Natural killer cell (primary cell): Measurements from ENCODE around the gene RNF182. TPM values are rescaled to one million over a fixed set of nuclear protein-coding genes. Genes with fewer than 3 reads are reported as not detected.

Source experiments
- ATAC-seq, 3 donors: fragments of 150-1000 bp in 2 of 3; fragments of 200-7000 bp in 1 of 3; cut with Tn5 transposase; 1 replicate in 1 of 3; 2 replicates in 2 of 3; pipeline ENCODE4 v1.10.0; 2021; ENCODE audit warnings: mild to moderate bottlenecking in 2 of 3, moderate library complexity in 2 of 3
- DNase-seq, 2 donors: peaks; one replicate each; pipeline versions ENCODE4 v3.0.0 to v3.0.0-alpha.2; 2013 to 2021; ENCODE audit warnings: mixed read lengths in 1 of 2
- H3K27ac ChIP-seq: one replicate; pipeline ENCODE4 v1.5.1; 2013; ENCODE audit warnings: mild to moderate bottlenecking, low read length
- H3K27me3 ChIP-seq: one replicate; pipeline ENCODE4 v1.6.1; 2013; ENCODE audit warnings: low read length; ENCODE audit not compliant: control insufficient read depth, insufficient read depth
- H3K36me3 ChIP-seq: one replicate; pipeline ENCODE4 v1.6.1; 2013; ENCODE audit warnings: low read length; ENCODE audit not compliant: control insufficient read depth, insufficient read depth
- H3K4me1 ChIP-seq: one replicate; pipeline ENCODE4 v1.6.1; 2013; ENCODE audit warnings: low read length; ENCODE audit not compliant: control insufficient read depth, insufficient read depth
- H3K4me3 ChIP-seq: one replicate; pipeline ENCODE4 v1.5.1; 2013; ENCODE audit warnings: low read length
- H3K9me3 ChIP-seq: one replicate; pipeline ENCODE4 v1.6.1; 2013; ENCODE audit warnings: low read length; ENCODE audit not compliant: control insufficient read depth, insufficient read depth
- H3K27ac Mint-ChIP-seq, 2 donors: one replicate each; pipeline ENCODE4 v1.8.0; 2022; ENCODE audit warnings: mild to moderate bottlenecking in 2 of 2, mixed read lengths in 2 of 2, moderate library complexity in 1 of 2
- H3K27me3 Mint-ChIP-seq, 2 donors: one replicate each; pipeline ENCODE4 v1.8.0; 2022; ENCODE audit warnings: low read depth in 2 of 2, mixed read lengths in 2 of 2
- H3K36me3 Mint-ChIP-seq: one replicate; pipeline ENCODE4 v1.8.0; 2022; ENCODE audit warnings: mixed read lengths
- H3K4me1 Mint-ChIP-seq, 2 donors: one replicate each; pipeline ENCODE4 v1.8.0; 2022; ENCODE audit warnings: mixed read lengths in 2 of 2
- H3K4me3 Mint-ChIP-seq: one replicate; pipeline ENCODE4 v1.8.0; 2022; ENCODE audit warnings: mild to moderate bottlenecking, moderate library complexity, mixed read lengths
- H3K9me3 Mint-ChIP-seq, 2 donors: one replicate each; pipeline ENCODE4 v1.8.0; 2022; ENCODE audit warnings: mixed read lengths in 2 of 2
- CTCF ChIP-seq: fragments of 200-600 bp; IDR thresholded peaks from one replicate; pipeline ENCODE4 v1.8.0; 2022; ENCODE audit warnings: antibody characterized with exemption
- WGBS: methylation state at CpG from one replicate; pipeline ENCODE4 v1.1.7; 2013; ENCODE audit warnings: missing lambda C conversion rate; ENCODE audit not compliant: insufficient coverage; 5-methylcytosine and 5-hydroxymethylcytosine counted together
- intact Hi-C: fragments of 100-400 bp; cut with micrococcal nuclease; formaldehyde crosslinking; loops from one replicate; pipeline ENCODE4 v1.14.2; 2022
- total RNA-seq, 4 donors: library from RNA; stranded (reverse); fragments of 120-200 nt in 1 of 4; gene quantifications; one replicate each; pipeline versions ENCODE4 v1.2.3 to v1.2.4, GENCODE V29; 2013 to 2022

Gene RNF182
- total RNA-seq, 3 donors from 2014 or later (not counting 1 experiment from before 2014, with no cell fraction given) = not detected

GRCh38 chr6:14001329-14002012, 76.7 kb downstream of the RNF182 start:
- Histone ChIP-seq H3K4me1 (no peaks in the 10 kb centered on the region), H3K36me3 (no peaks in the 10 kb centered on the region), H3K27me3 (no peaks in the 10 kb centered on the region), H3K4me3 (no peak overlapping the region), H3K27ac (no peak overlapping the region), H3K9me3 (no peaks in the 10 kb centered on the region)
- no peak overlapping the region for H3K4me3 Mint-ChIP-seq
- no peak for ATAC-seq
- no peak overlapping the region for H3K27ac Mint-ChIP-seq
- no peaks in the 10 kb centered on the region for H3K9me3 Mint-ChIP-seq
- intact Hi-C loops = no loop called here
- DNase-seq = no peak
- no peaks in the 10 kb centered on the region for H3K36me3 Mint-ChIP-seq
- TF ChIP-seq CTCF = no peak
- H3K4me1 Mint-ChIP-seq = no peaks in the 10 kb centered on the region
- H3K27me3 Mint-ChIP-seq = peaks cover 8 to 33% of the 10 kb centered on the region in 2 donors
- 89% methylated on average over 13 of the region's 13 CpGs for WGBS

GRCh38 chr6:14002176-14002947, 77.6 kb downstream of the RNF182 start:
- Histone ChIP-seq H3K27ac (no peak overlapping the region), H3K9me3 (no peaks in the 10 kb centered on the region), H3K4me1 (no peaks in the 10 kb centered on the region), H3K36me3 (no peaks in the 10 kb centered on the region), H3K4me3 (no peak overlapping the region), H3K27me3 (no peaks in the 10 kb centered on the region)
- intact Hi-C loops = no loop called here
- H3K4me1 Mint-ChIP-seq = no peaks in the 10 kb centered on the region
- H3K9me3 Mint-ChIP-seq = no peaks in the 10 kb centered on the region
- no peak overlapping the region for H3K4me3 Mint-ChIP-seq
- no peaks in the 10 kb centered on the region for H3K36me3 Mint-ChIP-seq
- no peak for DNase-seq
- no peak for ATAC-seq
- WGBS = 96% methylated on average over 46 of the region's 47 CpGs
- TF ChIP-seq CTCF = no peak
- no peak overlapping the region for H3K27ac Mint-ChIP-seq
- H3K27me3 Mint-ChIP-seq = peaks cover 8 to 36% of the 10 kb centered on the region in 2 donors

- Histone ChIP-seq H3K27me3 (no peaks in the 10 kb centered on the region), H3K4me1 (no peaks in the 10 kb centered on the region), H3K4me3 (no peak overlapping the region), H3K27ac (no peak overlapping the region), H3K36me3 (no peaks in the 10 kb centered on the region), H3K9me3 (no peaks in the 10 kb centered on the region)
- TF ChIP-seq CTCF = no peak
- Mint-ChIP-seq H3K9me3 (no peaks in the 10 kb centered on the region), H3K4me1 (no peaks in the 10 kb centered on the region), H3K4me3 (no peak overlapping the region), H3K36me3 (no peaks in the 10 kb centered on the region), H3K27ac (no peak overlapping the region), H3K27me3 (peaks cover 5 to 33% of the 10 kb centered on the region in 2 donors)
- whole genome bisulfite sequencing = 92% methylated on average over 9 of the region's 9 CpGs
- intact Hi-C loops = no loop called here
- ATAC-seq (no peak), DNase-seq (no peak)
Observed at GRCh38 chr6:14004258-14004657, 79.5 kb downstream of the RNF182 start.
